HEK293T (cell line): ENCODE measurements around the gene NEK10.

Experiments used
- BHLHE40 ChIP-seq: fragments of 450-650 bp; IDR thresholded peaks from 2 replicates; pipeline ENCODE4 v1.6.1; 2016; ENCODE audit warnings: mild to moderate bottlenecking, moderate library complexity, borderline replicate concordance
- CTBP1 ChIP-seq: fragments of 450-650 bp; IDR thresholded peaks from 2 replicates; pipeline ENCODE4 v1.6.1; 2016; ENCODE audit warnings: borderline replicate concordance
- FOXA1 ChIP-seq: fragments of 450-650 bp; IDR thresholded peaks from 2 replicates; pipeline ENCODE4 v1.6.1; 2016; ENCODE audit warnings: mild to moderate bottlenecking
- FOXM1 ChIP-seq: fragments of 450-650 bp; IDR thresholded peaks from 2 replicates; pipeline ENCODE4 v1.6.1; 2017; ENCODE audit warnings: mild to moderate bottlenecking, borderline replicate concordance
- L3MBTL2 ChIP-seq: fragments of 450-650 bp; conservative IDR thresholded peaks from 2 replicates; pipeline ENCODE4 v1.6.1; 2016; ENCODE audit warnings: mild to moderate bottlenecking
- SP1 ChIP-seq: fragments of 450-650 bp; IDR thresholded peaks from 2 replicates; pipeline ENCODE4 v1.6.1; 2017
- TARDBP ChIP-seq: fragments of 450-650 bp; IDR thresholded peaks from 2 replicates; pipeline ENCODE4 v1.6.1; 2016
- TF ChIP-seq, protein P1 (sequence below): fragments of 450-650 bp; IDR thresholded peaks from 2 replicates; pipeline ENCODE4 v1.6.1; 2016

DNA sequence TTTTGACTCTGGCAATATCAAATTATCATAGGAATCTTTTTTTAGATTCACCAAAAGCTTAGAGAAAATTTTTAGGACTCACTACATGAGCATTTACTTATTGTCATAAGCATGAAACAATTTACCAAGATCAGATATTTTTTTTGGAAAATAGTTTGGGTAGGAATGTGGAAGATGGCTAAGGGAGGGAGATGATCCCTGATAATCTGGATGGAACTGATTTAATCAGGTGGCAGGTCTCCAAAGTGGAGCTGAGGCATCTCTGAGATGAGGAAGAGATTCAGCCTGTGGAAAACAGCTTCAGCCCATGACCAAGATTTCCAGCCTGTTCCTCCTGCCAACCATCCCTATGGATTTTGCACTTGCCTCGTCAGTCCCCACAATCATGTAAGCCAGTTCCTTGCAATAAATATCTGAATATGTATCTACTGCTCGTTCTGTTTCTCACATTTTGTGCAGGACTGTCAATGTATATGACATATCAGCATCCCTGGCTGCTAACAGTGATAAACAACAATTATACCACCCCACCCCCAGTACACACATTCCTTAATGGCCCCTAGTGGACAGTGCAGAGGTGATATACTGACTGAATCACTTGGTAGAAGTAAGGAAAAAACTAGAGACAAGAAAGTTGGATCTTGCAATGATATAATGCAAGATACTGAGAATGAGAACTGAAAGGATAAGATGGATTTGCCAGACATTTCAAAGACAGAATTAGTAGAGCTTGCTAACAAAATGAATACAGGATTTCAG is 183.8 kb downstream of the NEK10 start:
- TF ChIP-seq FOXM1: no peak
- TF ChIP-seq BHLHE40: no peak
- TF ChIP-seq L3MBTL2: no peak
- no peak for TF ChIP-seq SP1
- TF ChIP-seq, protein P1, sequence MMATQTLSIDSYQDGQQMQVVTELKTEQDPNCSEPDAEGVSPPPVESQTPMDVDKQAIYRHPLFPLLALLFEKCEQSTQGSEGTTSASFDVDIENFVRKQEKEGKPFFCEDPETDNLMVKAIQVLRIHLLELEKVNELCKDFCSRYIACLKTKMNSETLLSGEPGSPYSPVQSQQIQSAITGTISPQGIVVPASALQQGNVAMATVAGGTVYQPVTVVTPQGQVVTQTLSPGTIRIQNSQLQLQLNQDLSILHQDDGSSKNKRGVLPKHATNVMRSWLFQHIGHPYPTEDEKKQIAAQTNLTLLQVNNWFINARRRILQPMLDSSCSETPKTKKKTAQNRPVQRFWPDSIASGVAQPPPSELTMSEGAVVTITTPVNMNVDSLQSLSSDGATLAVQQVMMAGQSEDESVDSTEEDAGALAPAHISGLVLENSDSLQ: no peak
- TF ChIP-seq FOXA1: no peak
- TF ChIP-seq TARDBP: no peak
- TF ChIP-seq CTBP1: no peak
